ENCODE measurements around the gene CLRN2. TPM values are rescaled to one million over a fixed set of nuclear protein-coding genes. Genes with fewer than 3 reads are reported as not detected.

CLRN2 gene
- polyA plus RNA-seq, 1 donor from 2014 or later = not detected

GRCh38 chr4:17523662-17524061 is 8.7 kb downstream of the CLRN2 start:
- H3K9me2 ChIP-seq (ENCODE audit: insufficient read depth, low read length) = no peaks in the 10 kb centered on the region
- no peak overlapping the region for H3K4me3 ChIP-seq (ENCODE audit: low read length)
- no peak overlapping the region for H3K9ac ChIP-seq (ENCODE audit: low read length)
- H2AFZ ChIP-seq (ENCODE audit: low read depth, low read length) = no peak overlapping the region
- no peak overlapping the region for H3K27ac ChIP-seq (ENCODE audit: low read length)
- no peaks in the 10 kb centered on the region for H3K36me3 ChIP-seq (ENCODE audit: insufficient read depth, low read length)
- H3K4me2 ChIP-seq (ENCODE audit: low read length) = no peak overlapping the region
- no peaks in the 10 kb centered on the region for H3F3A ChIP-seq (ENCODE audit: insufficient read depth, low read length, poor library complexity, severe bottlenecking)
- no peaks in the 10 kb centered on the region for H4K20me1 ChIP-seq (ENCODE audit: insufficient read depth)
- H3K79me2 ChIP-seq (replicated peaks; ENCODE audit: insufficient read depth, low read length) = no peaks in the 10 kb centered on the region
- H3K27me3 ChIP-seq (ENCODE audit: insufficient read depth, low read depth, low read length) = no peaks in the 10 kb centered on the region
- TF ChIP-seq TAF1 (IDR thresholded peaks at IDR 0.05; ENCODE audit: low read depth) (no peak), POLR2AphosphoS5 (IDR thresholded peaks at IDR 0.05) (no peak), SMC3 (conservative IDR thresholded peaks at IDR 0.05; ENCODE audit: poor library complexity) (no peak), EZH2 (IDR thresholded peaks at IDR 0.05; ENCODE audit: borderline replicate concordance, insufficient read depth, low read length, poor library complexity, severe bottlenecking) (no peak), RAD21 (conservative IDR thresholded peaks at IDR 0.05) (no peak)
- TF ChIP-seq, protein P1, sequence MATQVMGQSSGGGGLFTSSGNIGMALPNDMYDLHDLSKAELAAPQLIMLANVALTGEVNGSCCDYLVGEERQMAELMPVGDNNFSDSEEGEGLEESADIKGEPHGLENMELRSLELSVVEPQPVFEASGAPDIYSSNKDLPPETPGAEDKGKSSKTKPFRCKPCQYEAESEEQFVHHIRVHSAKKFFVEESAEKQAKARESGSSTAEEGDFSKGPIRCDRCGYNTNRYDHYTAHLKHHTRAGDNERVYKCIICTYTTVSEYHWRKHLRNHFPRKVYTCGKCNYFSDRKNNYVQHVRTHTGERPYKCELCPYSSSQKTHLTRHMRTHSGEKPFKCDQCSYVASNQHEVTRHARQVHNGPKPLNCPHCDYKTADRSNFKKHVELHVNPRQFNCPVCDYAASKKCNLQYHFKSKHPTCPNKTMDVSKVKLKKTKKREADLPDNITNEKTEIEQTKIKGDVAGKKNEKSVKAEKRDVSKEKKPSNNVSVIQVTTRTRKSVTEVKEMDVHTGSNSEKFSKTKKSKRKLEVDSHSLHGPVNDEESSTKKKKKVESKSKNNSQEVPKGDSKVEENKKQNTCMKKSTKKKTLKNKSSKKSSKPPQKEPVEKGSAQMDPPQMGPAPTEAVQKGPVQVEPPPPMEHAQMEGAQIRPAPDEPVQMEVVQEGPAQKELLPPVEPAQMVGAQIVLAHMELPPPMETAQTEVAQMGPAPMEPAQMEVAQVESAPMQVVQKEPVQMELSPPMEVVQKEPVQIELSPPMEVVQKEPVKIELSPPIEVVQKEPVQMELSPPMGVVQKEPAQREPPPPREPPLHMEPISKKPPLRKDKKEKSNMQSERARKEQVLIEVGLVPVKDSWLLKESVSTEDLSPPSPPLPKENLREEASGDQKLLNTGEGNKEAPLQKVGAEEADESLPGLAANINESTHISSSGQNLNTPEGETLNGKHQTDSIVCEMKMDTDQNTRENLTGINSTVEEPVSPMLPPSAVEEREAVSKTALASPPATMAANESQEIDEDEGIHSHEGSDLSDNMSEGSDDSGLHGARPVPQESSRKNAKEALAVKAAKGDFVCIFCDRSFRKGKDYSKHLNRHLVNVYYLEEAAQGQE (IDR thresholded peaks at IDR 0.05; ENCODE audit: borderline replicate concordance) = no peak
- TF ChIP-seq, protein P2, sequence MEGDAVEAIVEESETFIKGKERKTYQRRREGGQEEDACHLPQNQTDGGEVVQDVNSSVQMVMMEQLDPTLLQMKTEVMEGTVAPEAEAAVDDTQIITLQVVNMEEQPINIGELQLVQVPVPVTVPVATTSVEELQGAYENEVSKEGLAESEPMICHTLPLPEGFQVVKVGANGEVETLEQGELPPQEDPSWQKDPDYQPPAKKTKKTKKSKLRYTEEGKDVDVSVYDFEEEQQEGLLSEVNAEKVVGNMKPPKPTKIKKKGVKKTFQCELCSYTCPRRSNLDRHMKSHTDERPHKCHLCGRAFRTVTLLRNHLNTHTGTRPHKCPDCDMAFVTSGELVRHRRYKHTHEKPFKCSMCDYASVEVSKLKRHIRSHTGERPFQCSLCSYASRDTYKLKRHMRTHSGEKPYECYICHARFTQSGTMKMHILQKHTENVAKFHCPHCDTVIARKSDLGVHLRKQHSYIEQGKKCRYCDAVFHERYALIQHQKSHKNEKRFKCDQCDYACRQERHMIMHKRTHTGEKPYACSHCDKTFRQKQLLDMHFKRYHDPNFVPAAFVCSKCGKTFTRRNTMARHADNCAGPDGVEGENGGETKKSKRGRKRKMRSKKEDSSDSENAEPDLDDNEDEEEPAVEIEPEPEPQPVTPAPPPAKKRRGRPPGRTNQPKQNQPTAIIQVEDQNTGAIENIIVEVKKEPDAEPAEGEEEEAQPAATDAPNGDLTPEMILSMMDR (IDR thresholded peaks at IDR 0.05; ENCODE audit: poor library complexity, severe bottlenecking) = no peak
- H3K9me3 ChIP-seq (ENCODE audit: low read length) = no peaks in the 10 kb centered on the region

DNA sequence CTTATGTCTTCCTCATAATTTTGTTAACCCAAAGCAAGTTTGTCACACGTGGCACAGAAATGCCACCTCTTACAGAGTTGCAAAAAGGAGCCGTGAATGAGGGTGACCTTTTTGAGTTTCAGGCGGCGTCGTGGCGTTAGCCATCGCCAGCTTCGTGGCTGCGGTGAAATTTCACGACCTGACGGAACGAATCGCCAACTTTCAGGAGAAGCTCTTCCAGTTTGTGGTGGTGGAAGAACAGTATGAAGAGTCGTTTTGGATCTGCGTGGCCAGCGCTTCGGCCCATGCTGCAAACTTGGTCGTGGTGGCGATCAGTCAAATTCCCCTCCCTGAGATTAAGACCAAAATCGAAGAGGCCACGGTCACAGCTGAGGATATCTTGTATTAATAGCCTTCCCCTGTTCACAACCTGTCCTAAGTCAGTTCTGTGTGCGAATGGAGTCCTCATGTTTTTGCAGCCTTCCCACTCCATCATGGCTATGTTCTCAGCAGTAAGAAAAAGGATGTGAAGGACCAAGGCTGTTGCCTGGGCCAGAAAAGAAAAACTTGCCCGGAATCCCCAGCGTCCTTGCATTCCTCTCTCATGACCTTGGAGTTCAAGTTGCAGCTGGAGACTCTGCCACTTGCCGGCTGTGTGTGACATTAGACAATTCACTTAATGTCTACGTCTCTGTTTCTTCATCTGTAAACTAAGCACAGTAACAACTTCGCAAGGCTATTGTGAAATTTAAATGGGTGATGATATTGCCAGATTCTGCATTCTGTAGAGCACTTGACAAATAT is 11.9 kb downstream of the CLRN2 start:
- Histone ChIP-seq H2AFZ (ENCODE audit: low read depth, low read length) (no peak overlapping the region), H3K79me2 (replicated peaks; ENCODE audit: insufficient read depth, low read length) (no peaks in the 10 kb centered on the region), H3K4me3 (ENCODE audit: low read length) (no peak overlapping the region), H3K9me2 (ENCODE audit: insufficient read depth, low read length) (no peaks in the 10 kb centered on the region), H4K20me1 (ENCODE audit: insufficient read depth) (no peaks in the 10 kb centered on the region), H3K27ac (ENCODE audit: low read length) (no peak overlapping the region), H3K9me3 (ENCODE audit: low read length) (no peaks in the 10 kb centered on the region), H3K27me3 (ENCODE audit: insufficient read depth, low read depth, low read length) (no peaks in the 10 kb centered on the region), H3K9ac (ENCODE audit: low read length) (no peak overlapping the region), H3K36me3 (ENCODE audit: insufficient read depth, low read length) (no peaks in the 10 kb centered on the region), H3K4me2 (ENCODE audit: low read length) (no peak overlapping the region), H3F3A (ENCODE audit: insufficient read depth, low read length, poor library complexity, severe bottlenecking) (no peaks in the 10 kb centered on the region)
- TF ChIP-seq TAF1 (IDR thresholded peaks at IDR 0.05; ENCODE audit: low read depth) (no peak), EP300 (conservative IDR thresholded peaks at IDR 0.05; ENCODE audit: poor library complexity, severe bottlenecking) (no peak), SMC3 (conservative IDR thresholded peaks at IDR 0.05; ENCODE audit: poor library complexity) (no peak), MXI1 (conservative IDR thresholded peaks at IDR 0.05; ENCODE audit: poor library complexity, severe bottlenecking) (no peak), RAD21 (conservative IDR thresholded peaks at IDR 0.05) (no peak), POLR2AphosphoS5 (IDR thresholded peaks at IDR 0.05) (no peak), EZH2 (IDR thresholded peaks at IDR 0.05; ENCODE audit: borderline replicate concordance, insufficient read depth, low read length, poor library complexity, severe bottlenecking) (no peak)
- TF ChIP-seq, protein P2 (IDR thresholded peaks at IDR 0.05; ENCODE audit: poor library complexity, severe bottlenecking) = no peak
- TF ChIP-seq, protein P1 (IDR thresholded peaks at IDR 0.05; ENCODE audit: borderline replicate concordance) = no peak
